ENCODE results near the gene PDE7B.

Gene PDE7B

DNA sequence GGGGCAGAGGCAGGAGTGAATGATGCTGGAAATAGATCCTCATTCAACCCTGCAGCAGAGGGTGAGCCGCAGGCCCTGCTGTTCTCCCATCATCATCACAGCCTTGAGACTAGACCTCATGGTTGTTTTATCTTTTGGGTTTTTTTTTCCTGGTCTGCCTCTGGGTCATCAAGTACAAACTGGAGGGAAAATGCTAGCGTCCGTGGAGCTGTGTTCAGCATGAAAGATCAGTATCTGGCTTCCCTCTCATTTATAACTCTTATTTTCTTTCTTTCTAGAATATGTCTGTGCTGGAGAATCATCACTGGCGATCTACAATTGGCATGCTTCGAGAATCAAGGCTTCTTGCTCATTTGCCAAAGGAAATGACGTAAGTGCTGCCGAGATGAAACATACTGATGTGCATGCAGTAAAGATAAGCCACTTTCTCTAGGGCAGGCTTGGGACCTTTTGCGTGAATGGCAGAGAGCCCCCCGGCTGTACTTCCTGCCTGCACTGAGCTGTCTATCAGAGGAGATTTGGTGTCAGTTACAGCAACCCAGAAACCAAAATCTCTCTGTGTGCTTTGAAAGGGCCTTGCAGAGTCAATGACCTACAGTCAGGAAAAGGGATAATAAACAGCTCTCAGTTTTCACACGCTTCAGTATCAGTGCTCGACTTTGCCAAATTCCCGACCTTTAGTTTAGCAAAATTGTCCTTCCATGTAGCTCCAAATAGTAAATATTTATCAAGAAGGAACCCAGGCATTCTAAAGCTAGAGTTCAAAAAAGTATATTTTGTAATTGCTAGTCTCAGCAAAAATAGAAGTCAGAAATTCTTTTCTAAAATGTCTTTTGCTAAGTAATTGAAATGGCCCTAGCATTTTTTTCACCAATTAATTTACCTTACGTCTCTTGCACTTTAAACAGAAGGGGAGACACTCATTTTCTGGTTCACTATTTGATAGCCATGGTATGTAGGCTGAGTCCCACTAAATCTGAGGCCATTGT, 322.3 kb downstream of the PDE7B start:
- peak; percentile 86 for DNase-seq (ENCODE audit: low read depth)
- no peak overlapping the region for H3K4me3 ChIP-seq (ENCODE audit: low read depth, low read length)
- TF ChIP-seq, protein P1, sequence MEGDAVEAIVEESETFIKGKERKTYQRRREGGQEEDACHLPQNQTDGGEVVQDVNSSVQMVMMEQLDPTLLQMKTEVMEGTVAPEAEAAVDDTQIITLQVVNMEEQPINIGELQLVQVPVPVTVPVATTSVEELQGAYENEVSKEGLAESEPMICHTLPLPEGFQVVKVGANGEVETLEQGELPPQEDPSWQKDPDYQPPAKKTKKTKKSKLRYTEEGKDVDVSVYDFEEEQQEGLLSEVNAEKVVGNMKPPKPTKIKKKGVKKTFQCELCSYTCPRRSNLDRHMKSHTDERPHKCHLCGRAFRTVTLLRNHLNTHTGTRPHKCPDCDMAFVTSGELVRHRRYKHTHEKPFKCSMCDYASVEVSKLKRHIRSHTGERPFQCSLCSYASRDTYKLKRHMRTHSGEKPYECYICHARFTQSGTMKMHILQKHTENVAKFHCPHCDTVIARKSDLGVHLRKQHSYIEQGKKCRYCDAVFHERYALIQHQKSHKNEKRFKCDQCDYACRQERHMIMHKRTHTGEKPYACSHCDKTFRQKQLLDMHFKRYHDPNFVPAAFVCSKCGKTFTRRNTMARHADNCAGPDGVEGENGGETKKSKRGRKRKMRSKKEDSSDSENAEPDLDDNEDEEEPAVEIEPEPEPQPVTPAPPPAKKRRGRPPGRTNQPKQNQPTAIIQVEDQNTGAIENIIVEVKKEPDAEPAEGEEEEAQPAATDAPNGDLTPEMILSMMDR (conservative IDR thresholded peaks at IDR 0.05; ENCODE audit: low read depth, low read length) = no peak

DNA sequence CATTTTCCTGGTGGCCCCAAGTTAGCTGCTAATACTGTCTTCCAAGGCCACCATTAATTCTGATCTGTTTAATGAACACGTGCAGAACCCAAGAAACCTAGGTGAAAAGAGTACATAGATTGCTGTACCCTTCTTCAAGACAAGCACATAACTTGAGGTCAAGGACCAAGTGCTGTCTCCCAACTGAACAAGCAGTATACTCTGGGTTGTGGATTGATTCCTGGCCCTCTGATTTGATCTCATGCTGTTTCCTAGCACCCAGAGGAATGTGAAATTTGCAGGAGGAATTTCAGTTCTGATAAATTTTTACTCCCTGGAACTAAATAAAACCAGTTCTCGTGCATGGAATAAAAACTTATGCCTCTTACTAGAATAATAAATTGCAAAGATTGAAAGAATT, 323.0 kb downstream of the PDE7B start:
- H3K4me3 ChIP-seq (ENCODE audit: low read depth, low read length) = no peak overlapping the region
- TF ChIP-seq, protein P1 (conservative IDR thresholded peaks at IDR 0.05; ENCODE audit: low read depth, low read length) = no peak
- peak; percentile 79 for DNase-seq (ENCODE audit: low read depth)

DNA sequence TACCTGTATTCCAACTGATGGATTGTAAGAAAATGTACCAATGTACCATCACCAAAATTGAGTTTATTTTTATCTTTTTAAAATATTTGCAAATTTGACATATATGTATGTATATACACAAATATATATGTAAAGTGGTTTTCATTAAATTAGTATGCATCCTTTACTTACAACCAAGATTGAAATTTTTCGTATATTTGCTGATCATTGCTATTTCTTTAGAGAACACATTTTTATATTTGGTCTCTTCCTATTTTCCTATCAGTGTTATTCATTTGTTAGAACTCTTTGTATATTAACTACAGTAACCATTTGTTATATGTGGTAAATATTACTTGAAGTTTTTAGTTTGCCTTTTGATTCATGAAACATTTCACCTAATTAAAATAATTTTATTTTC, 324.4 kb downstream of the PDE7B start:
- H3K4me3 ChIP-seq (ENCODE audit: low read depth, low read length) = no peak overlapping the region
- TF ChIP-seq, protein P1 (conservative IDR thresholded peaks at IDR 0.05; ENCODE audit: low read depth, low read length) = no peak
- DNase-seq (ENCODE audit: low read depth) = no peak

DNA sequence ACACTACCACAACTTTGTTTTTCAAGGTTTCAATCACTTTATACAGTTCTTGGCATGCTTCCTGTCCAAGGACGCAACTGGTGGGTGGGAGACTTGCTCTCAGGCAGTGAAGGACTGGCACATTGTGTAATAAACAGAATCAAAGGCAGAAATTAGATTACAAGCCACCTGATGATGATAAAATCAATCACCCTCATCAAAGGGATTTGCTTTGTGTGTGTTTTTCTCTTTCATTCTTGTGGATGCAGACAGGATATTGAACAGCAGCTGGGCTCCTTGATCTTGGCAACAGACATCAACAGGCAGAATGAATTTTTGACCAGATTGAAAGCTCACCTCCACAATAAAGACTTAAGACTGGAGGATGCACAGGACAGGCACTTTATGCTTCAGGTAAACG, 327.2 kb downstream of the PDE7B start:
- TF ChIP-seq, protein P1 (conservative IDR thresholded peaks at IDR 0.05; ENCODE audit: low read depth, low read length) = no peak

DNA sequence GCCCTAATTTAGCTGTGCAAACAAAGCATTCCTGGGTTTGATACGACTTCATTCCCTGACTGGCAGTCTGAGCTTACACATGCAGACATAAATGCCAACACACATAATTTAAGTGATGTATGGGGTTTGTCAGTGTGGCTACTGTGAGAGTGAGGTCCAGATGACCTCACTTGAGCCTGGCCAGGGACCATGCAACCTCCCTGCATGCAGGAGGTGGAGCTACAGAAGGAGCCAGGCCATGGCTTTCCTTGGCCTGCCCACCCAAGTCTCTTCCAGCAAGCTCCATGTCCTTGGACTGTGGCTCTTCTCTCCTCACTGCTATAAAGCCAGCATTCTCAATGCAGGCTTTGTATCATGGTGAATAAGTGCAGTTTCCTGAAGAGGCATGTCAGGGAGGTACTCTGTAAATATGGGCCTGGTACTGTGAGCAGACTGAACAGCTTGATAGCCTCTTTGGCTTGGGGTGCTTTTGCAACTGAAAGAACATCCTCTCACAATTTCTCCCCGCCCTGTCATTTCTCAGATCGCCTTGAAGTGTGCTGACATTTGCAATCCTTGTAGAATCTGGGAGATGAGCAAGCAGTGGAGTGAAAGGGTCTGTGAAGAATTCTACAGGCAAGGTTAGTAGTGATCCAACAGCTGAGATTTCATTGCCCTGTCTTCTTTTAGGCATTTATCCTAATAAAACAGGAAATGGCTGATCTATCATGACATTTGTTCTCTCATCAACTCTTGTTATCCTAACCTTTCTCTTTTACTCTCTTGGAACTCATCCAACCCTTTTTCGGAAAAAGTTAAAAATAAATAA, 329.4 kb downstream of the PDE7B start:
- TF ChIP-seq, protein P1 (conservative IDR thresholded peaks at IDR 0.05; ENCODE audit: low read depth, low read length) = no peak
- DNase-seq (ENCODE audit: low read depth) = peak; percentile 69
- no peak overlapping the region for H3K4me3 ChIP-seq (ENCODE audit: low read depth, low read length)

More for the DNA sequence above, 327.2 kb downstream of the PDE7B start:
- no peak overlapping the region for H3K4me3 ChIP-seq (ENCODE audit: low read depth, low read length)
- DNase-seq (ENCODE audit: low read depth) = no peak

DNA sequence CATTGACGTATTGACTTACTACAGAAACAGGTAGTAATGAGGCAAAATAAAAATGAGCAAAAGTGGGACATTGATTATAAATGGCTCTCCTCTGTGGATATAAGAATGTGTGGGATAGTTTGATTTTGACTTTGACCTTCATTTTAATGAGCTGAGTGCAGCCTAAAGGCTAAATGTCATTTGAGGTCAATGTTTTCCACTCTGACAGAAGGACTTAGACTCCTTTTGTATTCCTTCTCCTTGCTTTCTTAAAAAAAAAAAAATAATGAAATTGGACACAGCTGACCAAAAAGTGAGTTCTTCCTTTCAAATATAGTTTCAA, 330.0 kb downstream of the PDE7B start:
- no peak for DNase-seq (ENCODE audit: low read depth)
- no peak overlapping the region for H3K4me3 ChIP-seq (ENCODE audit: low read depth, low read length)
- TF ChIP-seq, protein P1 (conservative IDR thresholded peaks at IDR 0.05; ENCODE audit: low read depth, low read length) = no peak
